Stimulated activated CD4-positive, alpha-beta T cell treated with anti-CD3 and anti-CD28 coated beads, TNF-alpha, amount 100 ng/mL, for 4 hours (primary cell): ENCODE data around the gene ZNF609.
A peak's percentile ranks its signal among the peaks of the same experiment; 100 is the strongest.
"Not testable (repeated sequence)": the region's sequence is repeated elsewhere in the genome, so short reads cannot be mapped to it uniquely, and the experiment has no call there.

Experiments used
- DNase-seq, 3 experiments: peaks; one replicate each; pipeline ENCODE4 v3.0.0-alpha.2; 2020; ENCODE audit warnings: low read depth in 3 of 3

ZNF609 gene

DNA sequence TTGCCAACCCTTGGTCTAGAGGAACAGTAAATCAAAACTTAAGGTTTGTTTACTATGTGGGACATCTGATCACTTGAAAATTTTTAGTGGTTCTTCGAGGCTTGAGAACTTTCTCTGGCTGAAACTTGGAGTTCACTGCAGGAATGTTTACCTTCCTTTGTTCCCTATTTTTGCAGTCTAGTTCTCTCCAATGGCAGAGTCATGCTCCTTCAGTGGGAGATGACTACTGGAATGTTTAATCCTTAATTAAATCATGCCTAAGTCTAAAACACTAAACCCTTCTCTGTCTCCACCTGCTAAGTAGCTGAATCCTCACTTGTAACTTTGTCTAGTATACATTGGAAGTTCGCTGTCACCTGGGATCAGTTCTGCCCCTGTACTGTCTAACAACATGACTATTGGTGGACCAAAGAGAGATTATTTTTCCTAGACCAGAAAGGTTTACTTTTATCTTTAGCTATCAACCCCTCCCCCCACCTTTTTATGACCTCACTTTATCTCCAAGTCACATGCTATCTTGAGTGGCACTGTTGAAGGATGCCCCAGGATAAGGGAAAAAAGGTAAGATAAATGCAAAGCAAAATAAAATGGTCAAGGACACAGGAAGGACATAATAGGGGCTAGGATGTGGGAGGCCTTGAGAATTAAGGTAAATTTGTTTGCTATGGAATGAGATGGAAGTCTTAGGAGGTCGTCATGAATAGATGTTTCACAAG, 1.2 kb upstream of the ZNF609 start:
- DNase-seq = no peak

DNA sequence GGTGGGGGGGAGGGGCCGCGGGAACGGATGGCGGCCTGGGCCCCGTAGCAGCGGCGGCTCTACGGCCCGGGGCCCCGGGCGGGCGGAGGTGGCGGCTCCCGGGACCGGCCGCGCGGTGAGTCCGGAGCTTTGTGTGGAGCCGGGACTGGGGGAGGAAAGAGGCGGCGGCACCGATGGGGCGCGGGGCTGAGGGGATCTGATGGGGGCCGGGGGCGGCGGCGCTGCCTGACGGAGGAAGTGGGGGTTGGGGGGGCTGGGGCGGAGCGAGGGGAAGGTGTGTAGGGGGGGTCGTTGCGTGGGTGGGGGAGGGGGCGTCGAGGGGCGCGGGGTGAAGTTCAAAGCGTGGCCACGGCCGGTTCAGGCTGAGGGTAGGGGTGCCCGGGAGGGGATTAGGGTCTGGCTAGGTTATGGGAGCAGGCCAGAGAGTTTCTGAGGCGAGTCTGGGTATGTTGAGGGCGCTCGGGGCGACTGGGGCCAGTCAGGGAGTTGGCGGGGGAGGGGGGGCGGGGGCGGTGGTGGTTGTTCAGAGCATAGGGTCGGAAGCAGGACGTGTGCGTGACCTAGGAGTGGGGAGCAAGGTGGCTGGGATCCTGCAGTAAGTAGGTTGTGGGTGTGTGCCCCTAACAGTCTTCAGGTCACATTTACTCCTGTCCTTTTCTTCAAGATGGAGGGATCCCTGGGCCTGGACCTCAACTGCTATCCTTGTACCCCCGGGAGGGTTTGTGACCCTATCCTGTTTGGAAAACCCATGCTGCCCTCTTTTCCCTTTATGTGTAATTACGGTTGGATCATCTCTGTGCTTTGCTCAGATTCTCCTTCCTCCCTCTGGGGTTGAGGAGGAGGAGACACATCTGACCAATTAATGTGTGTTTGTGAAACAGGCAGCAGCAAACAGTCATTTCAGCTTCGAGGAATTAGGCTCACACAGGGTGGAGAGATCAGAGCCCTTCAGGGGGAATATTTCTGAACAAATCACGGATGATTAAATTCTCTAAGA, 644 bp downstream of the ZNF609 start:
- DNase-seq = peak in 1 of 3 experiments; percentile 16

DNA sequence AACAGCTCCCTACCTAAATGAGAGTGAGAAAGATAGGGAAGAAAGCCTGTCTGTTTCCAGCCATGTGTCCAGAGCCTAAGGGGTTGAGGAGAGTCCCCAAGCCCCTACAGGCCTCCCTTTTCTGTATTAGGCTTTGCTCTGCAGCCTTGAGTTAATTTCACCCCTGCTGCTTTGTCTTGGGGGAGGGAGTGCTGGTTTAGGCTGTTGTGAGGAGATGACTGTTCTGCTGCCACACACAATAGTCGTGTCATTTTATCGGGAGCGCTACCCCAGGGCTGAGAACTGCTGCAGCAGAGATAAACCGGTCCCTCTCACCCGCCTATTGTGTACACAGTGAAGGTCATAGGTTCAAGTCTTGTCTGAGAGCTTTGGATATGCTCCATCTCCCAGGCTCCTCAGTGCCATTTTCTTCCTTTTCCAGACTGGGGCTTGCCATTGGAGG, 1.4 kb downstream of the ZNF609 start:
- no peak for DNase-seq

DNA sequence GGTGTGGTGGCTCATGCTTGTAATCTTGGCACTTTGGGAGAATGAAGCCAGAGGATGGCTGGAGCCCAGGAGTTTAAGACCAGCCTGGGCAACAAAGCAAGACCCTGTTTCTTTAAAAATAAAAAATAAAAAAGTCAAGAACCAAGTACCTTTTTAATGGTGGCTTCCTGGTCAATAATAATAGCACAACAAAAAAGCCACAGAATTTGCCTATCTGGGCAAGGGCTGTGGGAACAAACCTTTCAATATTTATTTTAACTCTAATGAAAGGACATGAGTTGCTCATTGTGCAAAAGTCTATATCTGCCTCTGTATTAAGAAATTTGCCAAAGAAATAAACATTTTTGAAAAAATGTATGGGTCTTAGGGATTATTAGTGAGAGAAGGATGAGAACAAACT, 2.1 kb downstream of the ZNF609 start:
- DNase-seq = no peak

DNA sequence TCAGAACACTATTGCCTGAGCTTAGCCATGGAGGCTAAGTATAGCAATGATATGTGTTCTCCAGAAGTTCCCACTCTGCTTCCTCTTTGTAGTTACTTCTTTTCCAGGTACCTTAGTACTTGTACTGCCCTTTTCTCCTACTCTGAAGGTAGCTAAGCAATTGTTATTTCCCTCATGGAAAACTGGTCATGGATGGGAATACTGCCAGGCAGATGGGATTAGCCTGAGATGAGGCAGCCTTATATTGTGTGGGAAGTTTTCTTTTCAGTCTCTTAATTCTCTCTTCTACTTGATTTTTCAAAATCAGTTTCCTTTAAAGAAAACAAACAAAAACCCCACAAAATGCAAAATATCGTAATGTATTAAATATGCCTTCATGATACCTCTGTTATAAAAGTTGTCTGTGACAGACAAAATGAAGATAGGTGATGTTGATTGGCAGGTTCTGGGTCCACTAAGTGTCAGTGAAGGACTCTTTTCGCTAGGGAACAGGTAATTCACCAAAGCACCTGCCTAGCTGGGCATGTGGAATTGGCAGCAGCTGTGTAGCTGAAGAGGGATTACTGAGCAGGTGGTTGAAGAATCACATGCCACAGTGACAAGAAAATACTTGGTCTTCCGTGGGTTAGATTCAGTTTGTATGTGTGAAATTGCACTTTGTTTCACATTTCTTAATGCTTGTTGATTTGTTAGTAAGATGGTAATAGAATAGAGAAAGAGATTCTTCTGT, 4.1 kb downstream of the ZNF609 start:
- no peak for DNase-seq

DNA sequence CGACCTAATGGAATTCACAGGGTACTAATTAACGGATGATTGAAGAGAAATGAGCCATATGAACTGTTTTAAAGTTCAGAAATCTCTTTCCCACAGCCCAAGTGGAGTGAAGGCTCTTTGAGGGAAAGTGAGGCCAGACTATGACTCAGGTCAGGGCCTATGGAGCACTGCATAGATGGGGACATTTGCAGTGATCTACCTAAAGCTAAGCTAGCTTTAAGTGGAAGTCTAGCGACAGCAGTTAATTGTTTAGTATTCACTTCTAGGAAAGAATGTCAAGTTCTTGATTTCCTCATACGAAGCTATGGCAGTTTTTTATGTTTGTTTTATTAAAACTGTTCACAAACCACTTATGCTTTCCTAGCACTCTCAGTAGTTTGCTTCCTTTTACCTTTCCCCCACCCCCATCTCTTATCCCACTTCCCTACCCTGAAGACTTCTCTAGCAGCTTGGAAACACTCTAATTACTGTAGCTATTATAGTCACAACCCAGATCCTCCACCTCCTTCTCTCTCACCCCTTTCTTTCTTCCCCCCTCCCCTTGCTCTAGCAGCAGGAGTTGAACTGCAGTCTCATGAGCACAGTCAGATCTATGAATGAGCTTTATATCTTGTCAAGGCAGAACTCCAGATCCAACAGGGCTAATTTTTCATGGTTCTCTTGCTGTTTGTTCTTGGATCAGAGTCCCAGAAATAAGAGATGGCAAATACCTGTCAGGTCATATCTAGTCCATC, 6.2 kb downstream of the ZNF609 start:
- no peak for DNase-seq

DNA sequence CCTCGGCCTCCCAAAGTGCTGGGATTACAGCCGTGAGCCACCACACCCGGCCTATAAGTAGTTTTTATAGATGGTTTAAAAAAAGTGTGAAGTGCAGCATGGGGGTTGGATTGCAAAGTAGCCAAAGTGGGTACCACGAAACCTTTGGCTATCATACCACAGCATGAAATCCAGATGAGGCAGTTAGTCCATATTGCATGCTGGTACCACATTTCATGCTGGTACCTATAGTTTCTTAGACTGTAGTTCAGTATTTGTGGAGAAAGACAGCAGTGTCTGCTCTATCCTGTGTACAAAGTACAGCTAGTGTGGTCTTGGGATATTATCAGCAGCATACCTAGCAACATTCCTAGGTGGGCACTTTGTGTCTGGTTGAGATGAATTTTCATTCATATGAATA, 11.8 kb downstream of the ZNF609 start:
- DNase-seq = no peak

DNA sequence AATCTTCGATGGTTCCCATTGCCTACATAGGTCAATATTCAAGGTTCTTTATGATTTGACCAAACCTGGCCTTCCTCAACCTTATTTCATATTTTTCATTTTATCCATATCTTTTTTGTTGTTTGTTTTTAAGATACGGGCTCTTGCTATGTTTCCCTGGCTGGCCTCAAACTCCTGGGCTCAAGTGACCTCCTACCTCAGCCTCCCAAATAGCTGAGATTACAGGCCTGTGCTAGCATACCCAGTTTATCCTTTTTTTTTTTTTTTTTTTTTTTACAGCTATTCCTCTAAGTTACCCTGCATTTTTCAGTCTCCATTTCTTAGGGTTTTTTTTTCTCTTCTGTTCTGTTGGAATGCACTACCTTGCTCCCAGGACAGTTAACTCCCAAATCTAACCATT, 14.5 kb downstream of the ZNF609 start:
- DNase-seq = no peak

DNA sequence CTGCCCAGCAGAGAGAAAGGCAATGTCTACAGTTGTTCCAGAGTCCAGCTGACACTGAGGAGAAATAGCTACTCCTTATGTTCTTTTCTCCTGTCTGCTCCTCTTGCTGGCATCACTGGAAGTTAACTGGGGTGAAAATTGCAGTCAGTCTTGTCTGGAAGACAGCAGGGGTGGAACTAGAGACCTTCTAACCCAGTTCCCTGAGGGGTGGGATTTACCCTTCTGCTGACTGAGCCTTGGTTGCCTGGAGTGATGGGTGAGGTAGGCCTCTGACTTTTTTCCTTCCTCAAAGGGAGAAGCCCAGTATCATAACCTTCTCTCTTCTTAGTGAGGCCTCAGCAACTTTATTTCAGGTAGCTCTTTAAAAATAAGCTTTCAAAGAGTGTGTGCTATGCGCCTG, 16.2 kb downstream of the ZNF609 start:
- DNase-seq = no peak

DNA sequence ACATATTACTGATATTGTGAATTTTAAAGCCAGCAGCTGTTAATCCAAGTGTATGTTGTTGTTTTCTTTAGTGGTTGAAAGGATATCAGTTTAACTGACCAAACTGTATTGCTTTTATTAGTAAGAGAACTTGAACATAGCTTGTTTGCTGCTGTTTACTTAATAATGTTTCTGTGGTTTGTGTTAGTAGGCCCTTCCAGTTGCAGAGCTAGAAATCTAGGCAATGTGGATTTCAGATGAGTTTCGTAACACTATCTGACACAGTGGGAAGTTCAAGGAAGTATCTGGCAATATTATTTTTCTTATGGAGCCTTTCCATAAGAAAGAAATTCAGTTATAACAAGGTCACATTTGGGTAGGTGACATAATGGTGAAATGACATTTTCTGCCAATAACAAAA, 18.5 kb downstream of the ZNF609 start:
- DNase-seq = no peak

DNA sequence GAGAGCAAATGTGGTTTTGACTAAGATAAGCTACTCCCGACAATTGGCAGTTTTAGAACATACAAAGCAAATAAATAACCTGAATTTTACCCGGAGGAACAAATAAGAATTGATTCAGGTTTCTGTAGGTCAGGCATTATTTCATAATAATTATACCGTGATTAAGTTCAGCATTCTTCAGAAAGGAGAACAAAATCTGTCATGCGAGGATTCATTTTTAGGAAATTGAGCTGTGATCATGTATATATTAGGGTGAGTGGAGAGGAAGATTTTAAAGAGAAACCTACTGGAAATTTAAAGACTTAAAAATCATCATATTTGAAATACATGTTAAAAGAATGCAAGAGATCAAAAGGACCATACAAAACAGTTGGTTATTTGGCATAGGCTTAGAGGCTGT, 20.5 kb downstream of the ZNF609 start:
- no peak for DNase-seq

DNA sequence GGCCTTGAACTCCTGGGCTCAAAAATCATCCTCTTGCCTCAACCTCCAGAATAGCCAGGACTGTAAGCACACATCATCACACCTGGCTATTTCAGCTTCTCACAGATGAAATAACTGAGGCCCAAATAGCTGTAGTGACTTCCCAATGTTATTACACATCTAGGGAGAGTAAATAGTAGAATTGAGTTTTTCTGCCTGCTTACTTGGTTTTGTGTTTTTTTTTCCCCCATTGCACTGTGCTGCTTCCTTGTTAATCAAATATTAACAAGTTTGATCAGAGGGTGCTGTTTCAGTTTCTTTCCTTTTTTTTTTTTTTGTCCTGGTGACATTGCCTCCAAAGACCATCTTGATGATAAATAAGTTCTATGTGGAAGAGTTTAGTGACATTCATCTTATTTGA, 23.4 kb downstream of the ZNF609 start:
- no peak for DNase-seq

DNA sequence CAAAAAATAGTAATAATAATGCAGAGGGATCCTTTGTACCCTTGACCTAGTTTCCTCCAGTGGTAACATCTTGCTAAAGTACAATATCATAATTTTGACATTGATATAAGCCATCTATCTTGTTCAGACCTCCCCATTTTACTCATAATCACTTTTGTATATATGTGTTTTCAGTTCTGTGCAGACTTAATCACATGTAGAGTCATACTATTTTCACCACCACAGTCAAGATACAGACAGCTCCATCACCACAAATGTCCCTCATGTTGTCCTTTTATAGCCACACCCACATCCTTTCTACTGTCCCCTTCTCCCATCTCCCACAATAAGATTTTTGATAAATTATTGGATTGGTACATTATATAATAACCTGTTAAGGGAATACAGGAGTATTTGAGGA, 25.4 kb downstream of the ZNF609 start:
- DNase-seq = no peak

DNA sequence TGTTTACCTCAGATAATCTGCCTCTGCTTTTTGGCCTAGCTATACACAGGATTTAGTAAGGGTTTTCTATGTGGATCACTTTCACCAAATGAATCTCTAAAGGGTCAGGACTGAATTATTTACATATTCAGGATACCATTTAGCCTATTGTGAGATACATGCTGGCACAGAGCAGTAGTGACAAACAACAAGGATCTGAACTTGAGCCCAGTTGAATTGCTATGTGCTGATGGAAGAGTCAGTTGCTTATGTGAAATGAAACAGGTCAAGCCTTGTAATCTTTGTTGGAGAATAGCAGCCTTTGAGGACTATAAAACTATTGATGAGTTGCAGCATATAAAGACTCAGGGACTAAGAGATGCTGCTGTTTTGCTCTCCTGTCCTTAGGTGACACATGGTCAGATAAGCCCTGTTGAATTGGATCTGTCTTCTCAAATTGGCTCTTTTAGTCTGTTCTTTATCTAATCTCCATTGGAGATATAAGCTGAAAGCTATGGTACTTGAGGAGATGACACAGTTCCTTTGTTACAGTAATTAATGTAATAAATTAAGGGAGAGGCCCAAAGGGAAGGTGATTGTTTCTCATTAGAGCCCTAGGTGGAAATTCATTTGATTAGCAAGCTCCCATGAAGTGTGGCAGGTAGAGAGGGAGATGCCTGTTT, 30.4 kb downstream of the ZNF609 start:
- no peak for DNase-seq

DNA sequence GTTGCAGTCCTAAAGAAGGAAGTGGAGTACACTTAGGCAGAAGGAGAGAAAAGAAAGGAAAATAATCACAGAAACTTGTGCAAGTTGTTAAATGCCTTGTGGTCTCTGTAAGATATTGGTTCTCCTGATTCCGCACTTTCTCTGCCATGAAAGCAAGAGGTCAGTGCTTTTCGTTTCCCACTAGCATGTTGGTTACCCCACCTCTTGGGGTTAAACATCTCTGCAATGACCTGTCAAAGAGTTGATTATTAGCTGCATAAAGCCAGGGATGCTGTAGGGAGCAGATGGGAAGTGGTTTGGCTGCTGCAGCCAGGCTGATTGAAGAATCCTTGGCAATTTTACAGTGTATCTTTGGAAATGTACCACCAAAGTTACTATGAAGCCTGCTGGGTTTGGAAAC, 33.3 kb downstream of the ZNF609 start:
- DNase-seq = no peak

DNA sequence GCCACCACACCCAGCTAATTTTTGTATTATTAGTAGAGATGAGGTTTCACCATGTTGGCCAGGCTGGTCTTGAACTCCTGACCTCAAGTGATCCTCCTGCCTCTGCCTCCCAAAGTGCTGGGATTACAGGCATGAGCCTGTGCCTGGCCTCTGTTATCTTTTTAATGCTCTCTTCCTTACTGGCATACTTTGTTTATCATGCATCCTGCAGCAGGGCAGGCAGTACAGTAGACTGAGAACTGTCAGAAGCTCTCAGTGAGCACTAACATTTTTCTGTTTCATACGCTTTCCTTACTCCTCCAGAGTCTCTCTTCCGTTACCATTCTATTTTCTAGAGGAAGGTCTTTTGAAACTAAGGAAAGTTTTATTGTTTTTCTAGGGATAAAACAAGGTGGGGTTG, 35.6 kb downstream of the ZNF609 start:
- DNase-seq = not testable (repeated sequence)

DNA sequence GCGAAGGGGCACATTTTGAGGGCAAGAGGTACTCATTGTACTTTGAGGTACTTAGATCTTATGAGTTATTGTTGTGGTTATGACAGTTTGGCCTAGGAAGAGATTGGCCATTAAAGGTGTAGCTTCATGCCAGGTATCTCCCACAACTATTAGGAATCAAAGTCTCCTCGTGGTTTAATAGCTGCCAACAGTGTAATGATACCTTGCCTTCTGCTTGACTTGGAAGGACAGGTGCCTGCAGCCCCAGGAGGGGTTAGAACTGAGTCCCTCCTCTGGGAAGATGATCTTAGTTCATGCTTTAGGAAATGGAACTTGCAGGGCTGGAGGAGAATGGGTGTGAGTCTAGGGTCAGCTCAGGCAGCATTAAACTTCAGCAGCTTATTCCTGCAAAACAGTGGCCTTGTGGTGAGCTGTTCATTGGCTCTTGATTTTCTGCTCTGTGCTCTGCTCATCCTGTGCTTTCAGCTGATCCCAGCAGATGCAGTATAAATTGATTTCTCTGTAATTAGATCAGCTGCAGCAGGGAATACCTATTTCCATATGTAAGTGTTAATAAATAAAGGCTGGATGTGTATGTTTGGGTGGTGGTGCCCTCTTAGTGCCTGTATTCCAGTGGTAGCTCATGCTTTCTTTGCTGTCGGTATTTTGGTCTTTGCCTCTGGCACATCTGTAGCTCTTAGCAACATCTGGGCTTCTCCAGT, 40.5 kb downstream of the ZNF609 start:
- no peak for DNase-seq

DNA sequence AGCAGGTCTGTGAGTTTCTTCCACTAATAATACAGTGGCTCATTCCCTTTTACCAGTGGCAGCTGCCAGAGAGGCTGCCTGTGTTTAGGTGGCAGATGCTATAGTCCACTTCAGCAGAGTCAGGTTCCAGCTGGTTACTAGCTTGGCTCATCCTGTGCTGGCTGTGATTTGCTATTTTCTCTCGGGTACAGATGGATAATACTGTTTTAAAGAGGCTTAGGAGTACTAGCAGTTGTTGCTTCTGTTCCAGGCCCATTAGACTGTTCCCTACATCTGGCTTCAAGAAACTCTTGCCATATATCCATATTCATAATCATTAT, 41.0 kb downstream of the ZNF609 start:
- no peak for DNase-seq

DNA sequence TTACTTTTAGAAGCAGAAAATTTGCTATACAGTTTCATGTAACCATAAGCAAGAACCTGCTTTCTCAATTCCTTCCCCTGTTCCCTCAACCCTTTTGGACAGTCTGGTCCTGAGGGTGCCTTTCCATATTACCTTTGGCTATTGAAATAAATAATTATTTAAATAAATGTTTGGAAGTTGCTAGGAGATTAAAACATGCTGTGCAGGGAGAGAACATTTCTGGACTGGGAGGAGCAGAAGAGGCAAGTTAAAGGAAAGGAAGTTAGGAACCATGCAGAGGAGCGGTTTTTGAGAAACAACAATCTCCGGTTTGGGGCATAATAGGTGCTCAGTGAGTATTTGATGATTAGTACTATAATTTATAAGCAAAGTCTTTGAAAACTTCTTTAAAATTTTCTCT, 41.8 kb downstream of the ZNF609 start:
- DNase-seq = no peak

DNA sequence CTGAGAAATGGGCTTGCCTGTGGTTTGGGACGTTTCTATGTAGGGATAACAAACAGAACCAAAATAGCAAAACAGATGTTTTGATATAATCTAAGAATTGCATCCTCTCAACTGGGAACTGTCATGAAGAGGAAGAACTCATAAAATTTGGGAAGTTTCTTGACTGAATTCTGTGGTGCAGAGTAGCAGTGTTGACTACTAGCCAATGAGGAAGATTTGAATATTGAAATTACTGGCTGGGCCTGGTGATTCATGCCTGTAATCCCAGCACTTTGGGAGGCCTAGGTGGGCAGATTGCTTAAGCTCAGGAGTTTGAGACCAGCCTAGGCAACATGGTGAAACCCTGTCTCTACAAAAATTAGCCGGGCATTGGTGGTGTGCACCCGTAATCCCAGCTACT, 42.2 kb downstream of the ZNF609 start:
- DNase-seq = no peak

DNA sequence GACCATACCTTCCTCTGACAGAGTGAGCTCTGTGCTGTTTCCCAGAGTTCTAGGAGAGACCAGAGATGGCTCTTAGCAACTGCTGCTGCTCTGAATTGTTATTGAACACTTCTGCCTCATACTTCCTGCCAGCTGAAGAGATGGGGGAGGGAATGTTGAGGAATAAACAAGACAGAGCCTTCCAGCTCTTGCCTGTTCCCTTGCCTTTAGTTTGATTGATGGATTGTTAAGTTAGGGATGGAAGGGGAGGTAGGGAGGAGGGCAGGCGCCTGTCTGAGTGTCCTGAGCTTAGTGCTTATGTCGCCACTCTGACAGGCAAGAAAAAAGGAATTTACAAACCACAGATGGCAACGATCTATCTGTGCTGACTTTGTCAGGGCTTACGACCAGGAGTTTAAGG, 42.8 kb downstream of the ZNF609 start:
- no peak for DNase-seq
